Peyer's patch (tissue), 4 donors: ENCODE data around the gene DCST1.

Source experiments
- CTCF ChIP-seq, 6 experiments: fragments of 450-650 bp in 4 of 6; fragments of 200-600 bp in 2 of 6; sonication (generic) in 1 of 6; IDR thresholded peaks; one replicate each; pipeline ENCODE4 v1.5.1; 2017 to 2019; ENCODE audit warnings: antibody characterized with exemption in 6 of 6, mild to moderate bottlenecking in 3 of 6, moderate library complexity in 1 of 6
- POLR2A ChIP-seq, 2 donors: fragments of 450-650 bp; IDR thresholded peaks; one replicate each; pipeline ENCODE4 v1.5.1; 2017; ENCODE audit warnings: antibody characterized with exemption in 2 of 2, mild to moderate bottlenecking in 2 of 2, moderate library complexity in 2 of 2

GRCh38 chr1:155069551-155070157 is 36.0 kb downstream of the DCST1 start:
- TF ChIP-seq CTCF (IDR thresholded peaks at IDR 0.05) (no peak), POLR2A (IDR thresholded peaks at IDR 0.05) (no peak)
